Epithelial cell of esophagus (primary cell): Measurements from ENCODE around the gene RAD52.
A peak's percentile ranks its signal among the peaks of the same experiment; 100 is the strongest.

ENCODE experiments used
- DNase-seq: peaks from one replicate; pipeline ENCODE4 v3.0.0; 2010; ENCODE audit warnings: low read depth
- H3K4me3 ChIP-seq: 2 replicates; pipeline ENCODE4 v1.5.1; 2011; ENCODE audit warnings: mild to moderate bottlenecking, low read length, control low read depth
- TF ChIP-seq, protein P1 (sequence below): IDR thresholded peaks from 2 replicates; pipeline ENCODE4 v1.5.1; 2011; ENCODE audit warnings: low read depth, mild to moderate bottlenecking, low read length, control low read depth, inconsistent platforms; ENCODE audit not compliant: insufficient read depth; ENCODE audit errors: missing control alignments

The RAD52 gene

DNA sequence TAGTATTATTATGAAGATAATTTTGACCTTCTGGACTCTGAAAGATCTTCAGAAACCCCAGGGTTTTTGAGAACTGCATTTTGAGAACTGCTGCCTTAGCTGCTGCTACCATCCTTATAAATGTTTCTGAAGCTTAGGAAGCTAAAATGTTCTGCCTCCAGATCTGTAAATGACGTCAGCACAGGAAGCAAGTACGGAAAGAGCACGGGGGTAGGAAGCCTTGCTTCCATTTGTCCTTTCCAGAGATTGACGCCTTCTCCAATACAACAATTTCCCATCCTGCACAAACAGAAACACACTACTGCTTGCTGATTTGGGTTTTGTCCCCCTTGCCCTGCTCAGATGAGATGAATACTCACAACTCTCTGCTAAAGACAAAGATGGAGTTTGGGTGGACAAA is 17.9 kb downstream of the RAD52 start:
- DNase-seq: no peak
- no peak overlapping the region for H3K4me3 ChIP-seq
- TF ChIP-seq, protein P1, sequence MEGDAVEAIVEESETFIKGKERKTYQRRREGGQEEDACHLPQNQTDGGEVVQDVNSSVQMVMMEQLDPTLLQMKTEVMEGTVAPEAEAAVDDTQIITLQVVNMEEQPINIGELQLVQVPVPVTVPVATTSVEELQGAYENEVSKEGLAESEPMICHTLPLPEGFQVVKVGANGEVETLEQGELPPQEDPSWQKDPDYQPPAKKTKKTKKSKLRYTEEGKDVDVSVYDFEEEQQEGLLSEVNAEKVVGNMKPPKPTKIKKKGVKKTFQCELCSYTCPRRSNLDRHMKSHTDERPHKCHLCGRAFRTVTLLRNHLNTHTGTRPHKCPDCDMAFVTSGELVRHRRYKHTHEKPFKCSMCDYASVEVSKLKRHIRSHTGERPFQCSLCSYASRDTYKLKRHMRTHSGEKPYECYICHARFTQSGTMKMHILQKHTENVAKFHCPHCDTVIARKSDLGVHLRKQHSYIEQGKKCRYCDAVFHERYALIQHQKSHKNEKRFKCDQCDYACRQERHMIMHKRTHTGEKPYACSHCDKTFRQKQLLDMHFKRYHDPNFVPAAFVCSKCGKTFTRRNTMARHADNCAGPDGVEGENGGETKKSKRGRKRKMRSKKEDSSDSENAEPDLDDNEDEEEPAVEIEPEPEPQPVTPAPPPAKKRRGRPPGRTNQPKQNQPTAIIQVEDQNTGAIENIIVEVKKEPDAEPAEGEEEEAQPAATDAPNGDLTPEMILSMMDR: no peak

DNA sequence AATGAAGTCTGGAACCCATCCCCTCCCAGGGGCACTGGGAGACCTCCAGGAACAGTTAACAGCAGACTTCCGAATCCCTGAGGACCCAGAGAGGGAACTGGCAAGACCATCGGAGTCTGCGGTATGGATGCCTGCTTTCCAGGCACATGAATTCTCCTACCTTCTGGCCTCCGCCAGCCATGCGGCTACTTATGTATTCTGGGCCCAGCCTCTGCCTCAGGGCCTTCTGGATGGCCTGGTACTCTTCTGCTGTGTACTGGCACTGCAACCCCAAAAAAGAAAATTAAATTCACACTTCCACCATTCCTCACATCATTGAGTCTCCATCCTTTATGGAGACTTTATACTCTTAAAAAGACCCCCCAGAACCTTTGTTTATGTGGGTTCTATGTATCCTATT is 18.4 kb downstream of the RAD52 start:
- TF ChIP-seq, protein P1: no peak
- DNase-seq: no peak
- H3K4me3 ChIP-seq: no peak overlapping the region

DNA sequence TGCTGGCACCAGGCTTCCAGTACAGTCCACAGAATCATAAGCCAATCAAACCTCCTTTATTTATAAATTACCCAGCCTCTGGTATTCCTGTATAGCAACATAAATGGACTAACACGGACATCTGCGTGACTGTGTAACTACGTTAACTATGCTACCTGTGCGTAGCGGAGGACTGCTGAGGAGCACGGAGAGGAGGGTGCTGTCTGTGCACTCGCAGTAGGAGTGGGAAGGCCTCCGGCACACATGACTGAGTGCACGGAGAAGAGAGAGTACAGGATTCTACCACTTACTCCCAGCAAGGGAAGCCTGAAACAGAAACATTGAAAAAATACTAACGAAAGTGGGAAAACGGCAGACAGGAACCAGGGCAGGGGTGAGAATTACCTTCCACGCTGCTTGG is 22.9 kb downstream of the RAD52 start:
- no peak for DNase-seq
- TF ChIP-seq, protein P1: no peak

DNA sequence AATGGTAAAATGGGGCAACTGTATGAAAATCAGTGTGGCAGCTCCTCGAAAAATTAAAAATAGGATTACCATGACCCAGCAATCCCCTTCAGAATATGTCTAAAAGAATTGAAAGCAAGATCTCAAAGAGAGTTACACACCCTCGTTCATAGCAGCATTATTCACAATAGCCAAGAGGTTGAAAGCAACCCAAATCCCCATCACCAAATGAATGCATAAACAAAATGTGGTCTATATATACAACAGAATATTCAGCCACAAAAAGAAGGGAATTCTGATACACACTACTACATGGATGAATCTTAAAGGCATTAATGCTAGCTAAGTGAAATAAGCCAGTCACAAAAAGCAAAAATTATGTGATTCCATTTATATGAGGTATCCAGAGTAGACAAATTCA is 27.2 kb downstream of the RAD52 start:
- no peak for DNase-seq
- TF ChIP-seq, protein P1: no peak
- H3K4me3 ChIP-seq: no peak overlapping the region

More for the DNA sequence above, 22.9 kb downstream of the RAD52 start:
- no peak overlapping the region for H3K4me3 ChIP-seq

DNA sequence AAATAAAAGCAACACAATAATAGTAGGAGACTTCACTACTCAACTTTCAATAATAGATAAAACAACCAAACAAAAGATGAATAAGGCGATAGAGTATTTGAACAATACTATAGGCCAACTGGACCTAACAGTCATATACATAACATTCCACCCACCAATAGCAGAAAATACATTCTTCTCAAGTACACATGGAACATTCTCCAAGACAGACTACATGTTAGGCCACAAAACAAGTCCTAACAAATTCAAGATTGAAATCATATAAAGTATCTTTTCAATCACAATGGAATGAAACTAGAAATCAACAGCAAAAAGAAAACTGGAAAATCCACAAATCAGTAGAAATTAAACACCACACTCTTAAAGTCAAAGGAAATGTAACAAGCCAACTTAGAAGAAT is 28.8 kb downstream of the RAD52 start:
- TF ChIP-seq, protein P1: no peak
- H3K4me3 ChIP-seq: no peak overlapping the region
- DNase-seq: peak; percentile 61

DNA sequence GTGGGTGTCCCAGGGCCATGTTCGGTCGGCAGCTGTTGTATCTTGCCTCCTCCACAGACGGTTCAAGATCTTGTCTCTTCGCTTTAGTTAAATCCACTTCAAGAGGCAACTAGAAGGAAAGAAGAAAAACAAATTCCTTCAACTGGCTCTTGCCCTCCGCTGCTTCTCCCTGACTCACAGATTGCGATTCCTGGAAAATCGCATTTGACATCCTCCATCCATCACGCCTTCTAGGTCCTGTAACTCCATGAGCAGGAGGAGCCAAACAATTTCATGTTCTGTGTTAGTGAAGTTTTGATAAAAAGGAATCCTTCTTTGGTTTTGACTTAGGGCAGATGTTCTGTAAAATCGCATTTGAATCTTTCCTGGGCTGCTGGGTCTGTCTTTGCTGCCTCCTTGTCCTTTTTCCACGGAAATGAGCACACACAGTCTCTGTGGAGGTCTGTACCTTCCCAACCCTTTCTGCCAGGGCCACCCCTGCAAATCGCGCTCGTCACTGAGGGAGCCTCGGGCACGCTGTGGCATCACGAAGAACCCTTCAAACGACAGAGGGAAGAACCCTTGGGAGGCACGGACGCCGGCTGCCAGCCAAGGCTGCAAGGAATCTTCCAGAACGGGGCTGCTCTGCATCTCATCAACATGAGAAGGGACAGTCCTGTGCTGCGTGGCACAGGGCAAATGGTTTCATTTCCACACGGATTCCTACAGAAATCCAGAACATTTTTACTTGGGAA is 32.6 kb downstream of the RAD52 start:
- TF ChIP-seq, protein P1: no peak
- no peak overlapping the region for H3K4me3 ChIP-seq
- DNase-seq: no peak

DNA sequence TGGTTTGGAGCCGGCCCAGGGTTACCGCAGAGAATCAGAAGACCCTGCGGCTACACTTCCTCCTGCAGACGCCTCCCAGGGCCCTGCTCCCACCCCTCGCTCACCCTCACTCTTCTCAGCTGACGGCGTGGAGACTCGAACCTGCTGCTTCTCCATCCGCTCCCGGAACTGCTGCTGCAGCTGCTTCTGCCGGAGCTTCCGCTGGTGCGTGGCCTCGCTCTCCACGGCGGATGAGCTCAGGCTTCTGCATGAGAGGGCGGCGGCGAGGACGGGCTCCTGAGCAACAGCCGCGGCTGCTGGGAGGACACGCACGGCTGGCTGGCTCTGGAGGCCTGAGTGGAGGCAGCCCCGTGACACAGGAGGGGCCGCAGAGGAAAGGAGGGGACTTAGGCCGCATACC is 33.3 kb downstream of the RAD52 start:
- H3K4me3 ChIP-seq: no peak overlapping the region
- TF ChIP-seq, protein P1: no peak
- no peak for DNase-seq
